Peyer's patch (tissue), 4 donors: Measurements from ENCODE around the gene SYCP2L. TPM values are rescaled to one million over a fixed set of nuclear protein-coding genes. Genes with fewer than 3 reads are reported as not detected.

Experiments
- DNase-seq, 3 donors: peaks; one replicate each; pipeline ENCODE4 v3.0.0-alpha.2; 2017 to 2019
- H3K27ac ChIP-seq, 4 donors: fragments of 200-600 bp; sonication (generic); one replicate each; pipeline ENCODE4 v1.5.1; 2016 to 2019
- H3K27me3 ChIP-seq, 2 donors: fragments of 200-600 bp; sonication (generic); one replicate each; pipeline ENCODE4 v1.5.1; 2019
- H3K36me3 ChIP-seq, 3 donors: fragments of 200-600 bp; sonication (generic); one replicate each; pipeline ENCODE4 v1.5.1; 2016 to 2019
- H3K4me1 ChIP-seq, 4 donors: fragments of 200-600 bp; sonication (generic); one replicate each; pipeline ENCODE4 v1.5.1; 2016 to 2019
- H3K4me3 ChIP-seq, 4 donors: fragments of 200-600 bp; sonication (generic); 1 replicate in 3 of 4; 2 replicates in 1 of 4; pipeline ENCODE4 v1.5.1; 2016 to 2019; ENCODE audit warnings: mild to moderate bottlenecking in 1 of 4
- H3K9me3 ChIP-seq, 4 donors: fragments of 200-600 bp; sonication (generic); one replicate each; pipeline ENCODE4 v1.5.1; 2016 to 2019; ENCODE audit warnings: mild to moderate bottlenecking in 1 of 4
- POLR2A ChIP-seq, 2 donors: fragments of 450-650 bp; IDR thresholded peaks; one replicate each; pipeline ENCODE4 v1.5.1; 2017; ENCODE audit warnings: antibody characterized with exemption in 2 of 2, mild to moderate bottlenecking in 2 of 2, moderate library complexity in 2 of 2
- total RNA-seq, 4 donors: library from RNA; depleted of rRNA; stranded (reverse); fragments of >200 nt; gene quantifications; one replicate each; pipeline ENCODE4 v1.1.0, GENCODE V29; 2016
- TF ChIP-seq, protein P1 (sequence below), 6 experiments: fragments of 450-650 bp in 4 of 6; fragments of 200-600 bp in 2 of 6; sonication (generic) in 1 of 6; IDR thresholded peaks; one replicate each; pipeline ENCODE4 v1.5.1; 2017 to 2019; ENCODE audit warnings: antibody characterized with exemption in 6 of 6, mild to moderate bottlenecking in 3 of 6, moderate library complexity in 1 of 6

Gene SYCP2L
- total RNA-seq, 4 donors from 2014 or later = 0.67 to 5.0 TPM; not detected in 2

DNA sequence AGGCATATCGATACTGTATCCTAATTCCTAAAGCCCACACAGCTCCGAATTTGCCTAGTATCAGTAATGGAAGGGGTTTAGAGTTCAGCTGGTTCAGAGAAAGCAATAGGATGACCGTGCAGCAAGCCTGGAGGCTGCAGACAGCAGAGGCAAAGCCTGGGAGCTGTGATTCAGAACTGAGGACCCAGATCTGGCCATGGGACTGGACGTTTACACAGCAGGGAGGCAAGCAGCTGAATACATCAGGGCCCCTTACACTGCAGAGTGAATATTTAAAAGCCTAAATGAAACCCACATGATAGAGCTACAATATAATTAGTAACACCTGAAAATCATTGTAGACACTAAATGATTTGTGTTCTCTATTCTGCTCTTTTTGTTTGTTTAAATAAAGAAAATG, 119.2 kb downstream of the SYCP2L start:
- Histone ChIP-seq H3K36me3 (no peaks in the 10 kb centered on the region), H3K9me3 (no peaks in the 10 kb centered on the region), H3K27me3 (no peaks in the 10 kb centered on the region), H3K4me1 (no peaks in the 10 kb centered on the region), H3K27ac (no peak overlapping the region), H3K4me3 (no peak overlapping the region)
- DNase-seq = no peak
- TF ChIP-seq, protein P1, sequence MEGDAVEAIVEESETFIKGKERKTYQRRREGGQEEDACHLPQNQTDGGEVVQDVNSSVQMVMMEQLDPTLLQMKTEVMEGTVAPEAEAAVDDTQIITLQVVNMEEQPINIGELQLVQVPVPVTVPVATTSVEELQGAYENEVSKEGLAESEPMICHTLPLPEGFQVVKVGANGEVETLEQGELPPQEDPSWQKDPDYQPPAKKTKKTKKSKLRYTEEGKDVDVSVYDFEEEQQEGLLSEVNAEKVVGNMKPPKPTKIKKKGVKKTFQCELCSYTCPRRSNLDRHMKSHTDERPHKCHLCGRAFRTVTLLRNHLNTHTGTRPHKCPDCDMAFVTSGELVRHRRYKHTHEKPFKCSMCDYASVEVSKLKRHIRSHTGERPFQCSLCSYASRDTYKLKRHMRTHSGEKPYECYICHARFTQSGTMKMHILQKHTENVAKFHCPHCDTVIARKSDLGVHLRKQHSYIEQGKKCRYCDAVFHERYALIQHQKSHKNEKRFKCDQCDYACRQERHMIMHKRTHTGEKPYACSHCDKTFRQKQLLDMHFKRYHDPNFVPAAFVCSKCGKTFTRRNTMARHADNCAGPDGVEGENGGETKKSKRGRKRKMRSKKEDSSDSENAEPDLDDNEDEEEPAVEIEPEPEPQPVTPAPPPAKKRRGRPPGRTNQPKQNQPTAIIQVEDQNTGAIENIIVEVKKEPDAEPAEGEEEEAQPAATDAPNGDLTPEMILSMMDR (IDR thresholded peaks at IDR 0.05) = no peak
- TF ChIP-seq POLR2A (IDR thresholded peaks at IDR 0.05) = no peak

DNA sequence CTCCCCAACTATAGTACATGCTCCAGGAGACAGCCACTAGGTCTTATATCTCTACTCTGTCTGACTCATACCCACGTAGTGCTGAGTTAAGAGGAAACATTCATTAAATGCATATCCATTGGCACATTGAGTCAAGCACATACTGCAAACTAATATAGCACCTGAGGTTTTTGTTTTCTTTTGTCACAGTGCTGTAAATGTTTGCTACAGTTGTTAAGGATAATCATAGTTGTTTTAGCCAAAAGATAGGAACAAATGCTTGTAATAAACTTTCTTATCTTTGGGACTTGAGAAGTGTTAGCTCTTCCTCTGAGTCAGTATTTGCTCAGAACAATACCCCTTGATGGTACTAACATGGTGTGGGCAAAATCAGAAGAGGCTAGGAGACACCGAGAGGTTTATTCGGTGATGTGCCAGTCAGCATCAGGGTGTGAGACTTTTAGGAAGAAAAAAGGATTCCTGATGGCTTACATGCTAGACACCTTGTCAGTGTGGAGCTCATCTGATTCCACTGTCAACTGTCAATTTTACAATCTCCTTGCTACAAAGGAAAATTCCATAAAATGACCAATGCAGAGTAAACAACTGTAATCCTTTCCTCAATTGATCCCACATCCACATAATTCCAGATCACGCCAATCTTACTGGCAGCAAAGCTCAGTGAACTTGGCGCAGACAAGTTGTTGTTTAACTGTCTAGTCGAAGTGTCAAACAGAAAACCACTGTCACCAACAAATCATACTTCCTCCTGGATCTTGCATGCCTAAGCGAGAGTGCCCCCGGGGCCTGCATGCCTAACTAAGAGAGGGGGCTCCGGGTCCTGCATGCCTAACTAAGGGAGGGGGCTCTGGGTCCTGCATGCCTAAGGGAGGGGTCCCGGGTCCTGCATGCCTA, 121.1 kb downstream of the SYCP2L start:
- H3K4me1 ChIP-seq = no peaks in the 10 kb centered on the region
- H3K4me3 ChIP-seq = no peak overlapping the region
- TF ChIP-seq POLR2A (IDR thresholded peaks at IDR 0.05) = no peak
- TF ChIP-seq, protein P1 (IDR thresholded peaks at IDR 0.05) = no peak
- no peaks in the 10 kb centered on the region for H3K36me3 ChIP-seq
- no peaks in the 10 kb centered on the region for H3K27me3 ChIP-seq
- DNase-seq = no peak
- no peak overlapping the region for H3K27ac ChIP-seq
- no peaks in the 10 kb centered on the region for H3K9me3 ChIP-seq

GRCh38 chr6:11008821-11009220, 122.0 kb downstream of the SYCP2L start:
- H3K4me3 ChIP-seq = no peak overlapping the region
- no peaks in the 10 kb centered on the region for H3K4me1 ChIP-seq
- no peaks in the 10 kb centered on the region for H3K27me3 ChIP-seq
- H3K36me3 ChIP-seq = no peaks in the 10 kb centered on the region
- no peaks in the 10 kb centered on the region for H3K9me3 ChIP-seq
- TF ChIP-seq, protein P1 (IDR thresholded peaks at IDR 0.05) = no peak
- TF ChIP-seq POLR2A (IDR thresholded peaks at IDR 0.05) = no peak
- no peak overlapping the region for H3K27ac ChIP-seq
- DNase-seq = no peak

- TF ChIP-seq POLR2A (IDR thresholded peaks at IDR 0.05) = no peak
- TF ChIP-seq, protein P1 (IDR thresholded peaks at IDR 0.05) = no peak
- H3K36me3 ChIP-seq = no peaks in the 10 kb centered on the region
- no peaks in the 10 kb centered on the region for H3K4me1 ChIP-seq
- H3K4me3 ChIP-seq = no peak overlapping the region
- no peak for DNase-seq
- no peaks in the 10 kb centered on the region for H3K27me3 ChIP-seq
- H3K27ac ChIP-seq = no peak overlapping the region
- no peaks in the 10 kb centered on the region for H3K9me3 ChIP-seq
Measured at GRCh38 chr6:11009353-11009752, 122.5 kb downstream of the SYCP2L start.

DNA sequence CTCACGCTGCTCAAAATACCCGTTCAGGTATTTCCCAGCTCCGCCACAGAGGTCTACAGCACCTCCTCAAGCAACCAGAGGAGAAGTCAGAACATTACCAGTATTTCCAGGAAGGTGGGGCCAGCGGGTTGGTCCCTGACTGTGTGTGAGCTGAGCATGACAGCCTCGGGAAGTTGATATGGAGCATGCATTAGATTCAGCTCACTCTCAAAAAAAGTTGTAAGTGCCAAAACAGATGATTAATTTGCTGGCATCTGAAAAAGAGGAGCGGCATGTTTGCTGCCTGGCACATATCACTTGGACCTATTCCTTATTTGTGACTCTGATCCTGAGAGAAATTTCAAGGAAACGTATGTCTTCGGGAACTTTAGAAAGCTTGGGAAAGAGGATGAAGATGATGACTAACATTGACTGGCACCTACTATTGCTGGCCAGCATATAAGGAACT, 125.0 kb downstream of the SYCP2L start:
- Histone ChIP-seq H3K4me1 (no peaks in the 10 kb centered on the region), H3K27ac (no peak overlapping the region), H3K36me3 (no peaks in the 10 kb centered on the region), H3K4me3 (no peak overlapping the region), H3K27me3 (no peaks in the 10 kb centered on the region), H3K9me3 (no peaks in the 10 kb centered on the region)
- TF ChIP-seq, protein P1 (IDR thresholded peaks at IDR 0.05) = no peak
- no peak for TF ChIP-seq POLR2A (IDR thresholded peaks at IDR 0.05)
- DNase-seq = no peak
